HG02571 (cell line): ENCODE measurements around the gene CARS2.

Experiments used
- ATAC-seq: cut with Tn5 transposase; IDR thresholded peaks from one replicate; pipeline ENCODE4 v1.9.1; 2021; ENCODE audit warnings: mild to moderate bottlenecking, moderate library complexity; ENCODE audit not compliant: unreplicated experiment

Gene CARS2

DNA sequence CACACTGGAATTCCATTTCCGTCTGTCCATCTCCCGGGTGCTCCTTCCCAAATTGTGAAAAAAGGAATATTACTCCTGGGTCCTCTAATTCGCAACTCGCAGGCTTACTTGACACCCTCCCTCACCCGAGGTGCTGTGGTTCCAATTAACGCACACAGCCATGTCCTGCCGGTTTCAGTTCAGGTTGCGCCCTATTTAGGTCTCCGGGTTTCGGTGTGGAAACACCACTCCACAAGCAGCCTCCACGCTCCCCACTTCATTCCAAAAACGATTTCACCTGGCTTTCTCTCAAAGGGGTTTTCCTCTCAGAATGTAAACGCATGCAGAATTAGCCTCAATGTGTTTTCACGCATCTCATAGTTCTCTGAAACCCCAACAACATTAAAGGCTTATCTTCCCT, 52.6 kb downstream of the CARS2 start:
- ATAC-seq: no peak

DNA sequence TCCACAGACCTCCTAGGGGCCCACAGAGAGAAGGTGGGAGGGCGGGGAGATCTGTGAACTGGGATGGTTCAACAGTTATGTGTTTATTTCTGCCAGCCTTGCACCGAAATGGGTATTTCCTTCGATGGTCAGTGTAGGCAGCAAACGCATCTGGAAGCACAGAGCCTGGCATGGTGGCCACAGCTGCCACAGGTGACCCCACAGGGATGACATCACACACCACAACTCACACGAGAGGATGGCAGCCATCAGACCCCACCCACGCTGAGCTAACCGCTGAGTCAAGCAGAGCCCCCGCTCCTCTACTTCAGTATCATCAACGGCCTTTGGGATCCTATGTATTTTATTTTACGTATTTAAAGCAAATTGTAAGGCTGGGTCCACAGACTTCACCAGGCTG, 53.2 kb downstream of the CARS2 start:
- ATAC-seq: no peak

DNA sequence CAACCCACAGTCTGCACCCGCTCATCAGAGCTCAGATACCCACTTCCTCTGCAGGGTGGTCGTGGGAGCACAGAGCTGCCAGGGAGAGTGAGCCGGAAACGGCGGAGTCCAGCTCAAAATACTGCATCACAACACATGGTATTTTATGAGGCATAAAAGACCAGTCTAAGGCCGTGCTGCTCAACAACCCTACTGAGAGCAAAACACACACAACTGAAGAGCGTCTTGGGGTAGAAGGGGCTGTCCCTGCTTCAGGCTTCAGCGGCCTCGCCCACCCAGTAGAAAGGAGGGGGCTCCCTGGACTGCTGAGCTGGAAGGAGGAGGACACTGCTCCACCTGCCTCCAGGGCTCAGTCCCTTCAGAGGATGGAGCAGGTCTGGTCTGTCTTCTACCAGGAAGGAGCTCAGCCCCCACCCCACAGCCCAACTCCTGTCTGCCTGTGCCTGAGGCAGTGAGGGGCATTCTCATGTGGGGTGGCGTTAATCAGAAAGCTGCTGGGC, 53.6 kb downstream of the CARS2 start:
- ATAC-seq: no peak

DNA sequence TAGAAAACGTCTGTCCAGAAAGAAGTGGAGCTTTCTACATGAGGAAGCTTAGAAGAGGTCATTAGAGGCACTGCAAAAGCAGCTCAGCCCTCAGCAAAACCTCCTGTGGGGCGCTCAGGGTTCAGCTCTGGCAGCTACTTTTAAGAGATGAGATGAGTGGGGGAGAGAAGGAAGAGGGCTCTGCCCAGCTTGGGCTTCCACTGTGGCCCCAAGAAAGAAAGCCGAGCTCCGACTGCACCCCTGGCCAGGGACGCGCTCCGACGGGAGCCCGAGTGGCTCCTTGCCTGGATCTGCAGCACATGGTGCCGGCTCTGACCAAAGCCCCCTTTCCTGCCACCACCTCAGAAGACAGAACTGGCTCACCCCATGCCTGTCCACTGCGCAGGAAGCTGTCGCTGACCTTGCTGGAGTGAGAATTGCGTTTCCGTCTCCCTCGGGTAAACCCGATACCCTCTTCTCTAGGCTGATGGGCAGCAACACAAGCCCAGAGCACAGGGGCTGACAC, 54.1 kb downstream of the CARS2 start:
- ATAC-seq: no peak

DNA sequence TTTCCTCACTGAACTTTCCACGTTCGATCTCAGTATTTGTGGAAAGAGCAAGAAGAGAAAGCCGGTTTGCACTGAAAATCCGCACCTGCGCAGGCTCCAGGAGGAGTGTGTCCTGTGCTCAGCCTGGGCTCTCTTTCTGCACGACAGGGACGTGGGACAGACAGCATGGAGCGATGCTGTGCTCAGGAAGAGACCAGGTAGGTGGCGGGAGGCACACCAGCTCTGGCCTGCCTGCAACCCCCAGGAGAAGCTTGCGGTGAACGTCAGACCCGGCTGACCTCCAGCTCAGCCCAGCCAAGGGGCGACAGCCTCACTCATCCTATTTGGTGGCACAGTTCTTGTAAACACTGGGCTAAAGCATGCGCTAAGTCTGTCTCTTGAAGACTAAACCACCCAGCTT, 54.6 kb downstream of the CARS2 start:
- no peak for ATAC-seq

DNA sequence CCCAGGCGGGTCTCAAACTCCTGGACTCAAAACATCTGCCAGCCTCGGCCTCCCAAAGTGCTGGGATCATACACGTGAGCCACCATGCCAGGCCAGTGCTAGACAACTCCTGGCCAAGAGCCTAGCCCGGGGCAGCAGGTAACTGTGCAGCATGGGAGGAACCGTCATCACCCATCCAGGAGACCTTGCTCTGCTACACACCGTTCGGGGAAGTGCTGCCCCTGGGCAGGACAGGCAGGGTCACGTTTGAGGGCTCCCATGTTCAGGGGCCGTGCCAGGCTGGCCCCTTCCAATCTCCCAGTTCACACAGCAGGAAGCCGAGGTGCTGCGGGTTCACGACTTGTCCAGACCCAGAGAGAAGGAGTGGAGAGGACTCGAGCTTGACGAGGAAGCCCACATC, 55.5 kb downstream of the CARS2 start:
- no peak for ATAC-seq

DNA sequence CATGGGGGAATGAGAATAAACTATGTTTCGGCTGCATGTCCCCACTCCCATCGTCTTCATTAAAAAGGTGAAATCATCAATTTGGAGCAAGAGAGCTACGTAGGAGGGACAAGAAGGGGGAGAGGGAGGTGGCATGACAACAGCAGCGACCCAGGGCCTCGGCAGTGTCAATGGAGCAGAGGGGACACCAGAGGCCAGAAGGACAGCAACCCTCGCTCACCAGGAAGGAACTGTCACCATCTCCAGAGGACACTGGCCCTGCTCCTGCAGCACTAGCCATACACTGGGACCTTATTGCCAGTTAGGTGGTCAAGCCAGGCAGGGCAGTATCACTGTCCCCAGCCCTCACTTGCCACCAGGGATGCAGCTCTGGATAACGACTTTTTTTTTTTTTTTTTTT, 56.4 kb downstream of the CARS2 start:
- no peak for ATAC-seq

DNA sequence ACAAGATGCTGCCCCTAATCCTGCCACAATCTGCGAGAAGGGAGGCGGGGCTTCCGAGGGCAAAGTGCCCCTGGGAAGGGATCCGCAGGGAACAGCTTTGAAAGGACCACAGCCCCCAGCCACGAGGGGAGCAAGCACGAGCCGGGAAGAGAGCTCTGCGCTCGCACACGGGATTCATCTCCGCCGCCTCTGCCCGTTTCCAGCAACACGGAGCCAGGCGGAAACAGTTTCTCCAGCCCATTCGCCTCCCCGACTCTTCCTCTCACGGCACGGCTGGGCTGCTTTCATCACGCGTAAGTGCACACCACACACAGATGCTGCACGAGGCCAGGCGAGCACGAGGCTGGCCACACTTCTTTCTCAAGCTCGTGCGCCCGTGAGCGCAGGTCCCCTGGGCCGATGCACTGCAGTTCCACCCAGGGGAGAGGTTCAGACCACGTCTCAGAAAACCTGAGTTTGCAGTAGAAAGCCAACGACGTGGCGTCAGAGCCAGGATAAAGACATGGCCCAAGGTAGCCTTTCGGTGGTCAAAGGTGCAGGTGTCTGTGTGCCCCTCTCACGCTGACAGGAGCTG, 57.0 kb downstream of the CARS2 start:
- no peak for ATAC-seq

DNA sequence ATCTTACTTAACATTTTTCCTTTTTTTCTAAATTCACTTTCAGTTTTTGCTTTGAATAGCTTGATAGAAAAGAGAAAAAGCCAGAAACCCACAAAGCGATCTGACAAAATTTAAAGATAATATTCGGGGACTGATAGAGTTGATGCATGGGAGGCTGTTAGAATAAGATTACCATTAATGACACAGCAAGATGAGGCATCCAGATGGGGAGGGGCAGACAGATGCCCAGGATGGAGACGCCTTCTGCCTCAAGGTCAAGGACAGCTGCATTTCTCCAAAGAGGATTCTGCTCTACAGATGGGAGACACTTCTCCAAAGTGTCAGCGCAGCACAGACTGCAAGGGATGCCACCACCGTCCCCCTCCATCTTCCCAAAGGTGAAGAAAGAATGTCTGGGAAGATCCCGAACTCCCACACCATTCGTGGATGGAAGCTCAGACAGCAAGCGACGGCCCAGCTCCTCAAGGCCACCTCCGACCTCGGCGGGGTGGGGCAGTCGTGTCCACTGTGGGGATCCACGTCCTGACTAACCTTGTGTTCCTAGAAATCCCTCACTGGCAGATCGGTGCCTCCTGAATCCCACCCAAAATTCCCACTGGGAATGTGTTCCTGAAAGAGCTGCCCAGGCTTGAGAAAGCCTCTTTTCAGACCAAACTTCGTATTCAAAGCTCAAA, 57.6 kb downstream of the CARS2 start:
- no peak for ATAC-seq

DNA sequence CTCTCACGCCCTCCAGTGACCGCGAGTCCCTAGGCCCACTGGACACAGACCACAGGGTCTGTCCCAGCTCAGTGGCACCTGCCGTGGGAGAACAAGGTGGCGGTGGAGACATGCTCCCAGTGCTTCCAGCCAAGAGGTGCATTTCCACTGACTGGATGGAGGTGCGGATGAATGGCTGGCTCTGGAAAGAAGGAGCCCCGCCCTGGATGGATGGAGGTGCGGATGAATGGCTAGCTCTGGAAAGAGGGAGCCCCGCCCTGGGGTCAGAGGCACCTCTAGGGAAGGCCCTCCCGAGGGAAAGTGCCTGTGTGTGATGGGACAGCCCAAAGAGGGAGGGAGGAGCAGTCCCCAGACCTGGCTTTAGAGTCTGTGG, 58.6 kb downstream of the CARS2 start:
- no peak for ATAC-seq

DNA sequence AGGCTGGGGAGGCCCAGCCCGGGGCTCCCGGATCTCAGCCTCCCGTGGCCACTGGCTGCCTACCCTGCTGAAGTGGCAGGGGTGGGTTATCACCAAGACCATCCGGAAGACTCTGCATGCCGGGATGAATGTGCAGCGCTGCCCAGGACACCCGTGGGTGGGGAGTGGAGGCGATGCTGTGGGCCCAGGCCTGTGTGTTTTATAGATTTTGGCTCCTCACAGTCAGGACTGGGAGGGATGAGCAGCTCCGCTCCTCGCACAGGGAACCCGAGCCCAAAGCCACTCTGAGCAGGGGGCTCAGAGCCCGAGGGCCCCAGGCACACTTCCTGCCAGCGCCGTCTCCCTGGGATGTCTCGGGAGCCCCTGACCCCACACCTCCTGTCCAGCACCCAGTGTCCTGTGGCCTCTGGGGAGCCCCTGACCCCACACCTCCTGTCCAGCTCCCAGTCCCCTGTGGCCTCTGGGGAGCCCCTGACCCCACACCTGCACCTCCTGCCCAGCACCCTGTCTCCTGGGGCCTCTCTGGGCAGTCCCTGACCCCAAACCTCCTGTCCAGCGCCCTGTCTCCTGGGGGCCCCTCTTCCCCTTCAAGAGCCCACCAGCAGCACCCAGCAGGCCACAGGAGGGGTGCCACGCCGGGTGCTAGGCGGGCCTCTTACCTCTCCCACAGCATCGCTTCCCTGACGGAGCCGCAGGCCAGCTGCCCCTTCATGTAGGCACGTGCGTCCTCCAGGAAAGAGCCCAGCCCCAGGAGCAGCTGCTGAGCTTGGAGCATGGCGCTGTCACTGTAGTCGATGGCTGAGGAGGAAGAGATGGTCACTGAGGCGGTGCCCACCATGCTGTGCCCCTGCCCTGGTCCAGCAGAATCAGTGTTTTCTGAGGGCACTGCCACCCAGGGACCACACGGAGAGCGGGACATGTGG, 59.2 kb downstream of the CARS2 start:
- ATAC-seq: no peak

DNA sequence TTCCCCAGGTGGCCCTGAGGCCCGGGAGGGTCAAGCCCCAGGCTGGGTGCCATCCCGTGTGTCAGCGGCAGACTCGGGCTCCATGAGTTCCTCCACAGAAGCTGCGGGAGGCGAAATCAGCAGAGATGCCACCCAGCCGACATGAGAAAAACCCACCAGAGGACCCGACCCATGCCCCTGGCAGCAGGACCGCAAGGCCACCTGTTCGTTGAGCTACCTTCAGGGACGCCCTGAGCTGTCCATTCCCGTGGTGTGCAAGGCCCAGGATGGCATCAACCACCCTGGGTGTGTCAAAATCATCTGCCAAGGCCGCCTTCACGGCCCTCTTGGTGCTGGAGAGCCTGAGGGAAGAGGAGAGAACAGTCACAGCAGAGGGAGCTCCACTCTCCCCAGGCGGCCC, 60.2 kb downstream of the CARS2 start:
- no peak for ATAC-seq

DNA sequence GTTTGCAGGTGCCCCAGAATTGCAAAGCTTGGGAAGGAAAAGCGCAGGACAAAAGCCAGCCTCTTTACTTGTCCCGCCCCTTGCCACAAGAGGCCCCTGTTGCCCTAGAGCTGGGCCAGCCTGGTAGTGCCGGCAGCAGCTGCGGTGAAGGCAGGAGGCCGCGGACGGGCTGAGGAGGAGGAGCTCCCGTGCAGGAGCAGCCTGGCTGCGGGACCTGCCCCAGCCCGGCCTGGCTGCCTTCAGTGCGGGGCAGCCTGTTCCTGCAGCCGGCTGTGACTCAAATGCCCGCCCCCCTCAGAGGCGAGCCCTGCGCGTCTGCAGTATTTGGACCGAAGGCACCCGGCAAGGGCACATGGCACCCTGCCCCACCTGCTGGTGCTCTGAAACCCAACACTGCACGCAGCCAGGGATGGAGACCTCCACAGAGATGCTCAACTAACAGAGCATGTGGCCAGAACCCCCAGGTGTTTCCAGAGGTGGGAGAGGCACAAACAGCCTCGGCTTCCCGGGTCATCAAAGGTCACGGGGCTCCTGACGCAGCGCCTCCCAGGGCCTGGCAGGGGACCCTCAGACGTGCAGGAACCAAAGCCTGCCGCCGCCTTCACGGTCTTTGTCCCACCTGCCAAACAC, 60.9 kb downstream of the CARS2 start:
- peak; percentile 46 for ATAC-seq

DNA sequence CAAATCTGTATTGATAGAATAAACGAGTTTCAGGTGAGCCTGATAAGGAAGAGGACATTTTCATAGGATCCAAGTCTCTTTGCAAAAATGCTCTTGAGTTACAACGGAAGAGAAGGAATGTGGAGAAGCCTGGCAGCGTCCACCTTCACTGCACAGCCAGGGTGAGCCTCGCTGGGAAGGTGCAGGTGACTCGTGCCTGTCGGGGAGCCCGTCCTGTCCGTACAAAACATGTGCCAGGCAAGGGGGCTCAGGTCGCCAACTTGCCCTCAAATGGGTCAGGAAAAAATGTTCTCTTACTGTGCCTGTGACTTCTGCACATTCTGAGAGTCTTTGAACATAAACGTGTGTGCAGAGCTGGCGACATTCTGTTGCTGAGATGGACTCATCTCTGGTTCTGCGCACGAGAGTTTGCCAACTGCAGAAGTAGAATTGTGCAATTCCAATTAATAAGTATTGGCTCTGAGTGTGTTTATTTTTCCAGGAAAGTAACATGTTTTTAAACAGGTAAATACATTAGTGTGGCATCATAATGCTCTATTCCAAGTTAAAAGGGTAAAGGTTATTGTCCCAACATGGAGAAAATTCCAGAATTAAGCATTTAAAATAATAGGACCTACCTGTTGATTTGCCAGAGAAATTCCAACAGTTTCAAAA, 62.0 kb downstream of the CARS2 start:
- ATAC-seq: no peak

DNA sequence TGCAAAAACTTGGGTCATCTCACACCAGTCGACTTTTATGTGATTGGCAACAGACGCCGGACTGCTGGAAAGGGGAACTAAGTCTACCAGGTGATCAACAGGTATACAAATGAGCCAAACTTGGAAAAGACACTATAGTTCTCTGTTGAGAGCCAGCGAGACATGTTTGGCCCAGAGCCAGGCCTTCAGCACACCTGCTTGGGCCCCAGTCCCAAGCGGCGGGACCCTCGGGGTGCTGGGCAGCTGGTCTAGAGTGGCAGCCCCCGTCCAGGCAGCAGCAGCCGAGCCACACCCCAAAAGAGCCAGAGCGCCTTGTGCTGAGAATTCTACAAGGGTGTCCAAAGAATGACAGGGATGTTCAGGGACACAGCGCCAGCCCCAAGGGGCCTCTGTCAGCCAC, 62.6 kb downstream of the CARS2 start:
- ATAC-seq: no peak

DNA sequence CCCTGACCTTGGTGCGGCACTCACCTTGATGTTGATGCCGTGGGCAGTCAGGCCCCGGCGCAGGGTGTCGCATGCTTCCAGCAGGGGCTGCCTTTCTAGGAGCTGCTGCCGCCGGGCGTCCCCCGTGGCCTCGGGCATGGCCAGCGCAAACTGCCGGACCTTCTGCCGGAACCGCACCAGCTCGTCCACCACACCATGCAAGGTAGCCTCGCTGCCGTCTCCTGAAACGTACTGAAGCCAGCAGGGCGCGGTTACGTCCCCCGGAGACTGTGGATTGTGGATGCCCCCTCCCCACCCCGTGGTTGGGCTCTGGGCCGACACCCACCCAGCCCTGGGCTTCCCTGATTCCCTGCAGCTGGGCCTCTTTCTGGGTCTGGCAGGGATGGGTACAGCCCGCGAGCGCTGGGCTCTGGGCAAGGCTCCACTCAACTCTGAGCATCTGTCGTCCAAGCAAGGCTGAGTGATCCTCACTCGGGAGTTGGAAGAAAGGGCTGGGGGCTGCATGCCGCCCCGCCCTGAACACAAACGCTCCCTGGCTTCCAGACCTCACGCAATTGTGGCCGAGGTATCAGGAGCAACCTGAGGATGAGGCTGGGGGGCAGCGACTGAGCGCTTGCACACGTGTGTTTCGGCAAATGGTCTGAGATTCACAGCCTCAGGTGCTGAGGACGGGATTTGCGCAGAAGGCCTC, 63.5 kb downstream of the CARS2 start:
- no peak for ATAC-seq

DNA sequence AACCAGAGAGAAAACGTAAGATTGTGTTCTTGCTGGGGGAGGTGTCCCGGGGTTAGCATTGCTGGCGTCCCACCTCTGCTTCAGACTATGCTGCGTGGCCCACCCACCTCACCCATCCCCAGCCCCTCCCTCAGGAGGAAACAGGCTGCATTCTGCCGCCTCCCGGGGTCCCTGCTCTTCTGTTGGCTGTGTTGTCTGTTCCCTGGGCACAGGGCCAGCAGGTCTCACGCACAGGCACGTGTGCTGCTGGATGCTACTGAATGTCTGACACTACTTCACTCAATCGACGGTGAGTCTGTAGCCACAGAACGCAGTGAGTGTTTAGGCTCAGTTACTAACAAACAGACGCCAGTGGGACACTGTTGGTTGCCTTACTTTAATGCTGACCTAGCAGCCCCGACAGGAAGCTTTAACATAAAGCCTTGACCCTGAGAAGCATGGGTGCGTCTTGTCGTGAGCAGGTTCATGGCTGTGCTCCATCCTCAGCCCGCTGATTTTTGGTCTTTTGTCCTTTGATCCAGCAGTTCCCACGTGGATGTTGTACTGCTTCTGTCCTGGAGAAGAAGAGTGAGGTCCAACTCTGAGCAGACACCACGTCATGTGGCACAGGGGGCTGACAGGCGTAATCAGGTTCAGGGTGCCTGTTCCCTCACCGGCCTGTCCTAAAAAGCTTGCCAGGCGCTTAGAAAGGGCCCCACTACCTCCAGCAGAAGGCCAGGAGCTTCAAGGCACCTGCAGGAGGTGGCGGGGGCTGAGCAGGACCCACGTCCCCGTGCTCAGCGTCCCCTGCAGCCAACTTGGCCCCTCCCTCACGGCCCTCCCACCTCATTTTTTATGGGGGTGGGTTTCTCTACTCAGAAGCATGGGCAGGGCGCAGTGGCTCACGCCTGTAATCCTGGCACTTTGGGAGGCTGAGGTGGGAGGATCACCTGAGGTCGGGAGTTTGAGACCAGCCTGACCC, 64.6 kb downstream of the CARS2 start:
- ATAC-seq: no peak

DNA sequence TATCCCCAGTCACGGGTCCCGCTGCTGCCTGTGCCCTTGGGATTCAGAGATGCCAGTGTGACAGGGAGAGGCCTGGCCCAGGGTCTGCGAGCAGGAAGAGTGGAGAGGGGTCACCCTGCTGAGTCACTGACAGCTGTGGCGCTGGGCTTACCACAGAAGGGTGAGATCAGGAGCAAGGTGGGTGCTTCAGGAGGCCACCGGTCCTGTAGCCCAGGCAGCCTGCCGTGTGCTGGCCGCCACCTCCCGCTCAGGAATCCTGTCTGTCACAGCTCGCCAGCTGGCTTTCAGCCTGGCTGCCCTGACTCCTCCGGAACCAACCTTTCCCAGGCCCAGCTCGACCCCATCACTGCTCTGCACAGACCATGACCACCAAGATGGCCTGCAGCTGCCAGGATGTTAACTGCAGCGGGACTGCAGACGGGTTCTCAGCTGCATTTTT, 65.3 kb downstream of the CARS2 start:
- no peak for ATAC-seq

DNA sequence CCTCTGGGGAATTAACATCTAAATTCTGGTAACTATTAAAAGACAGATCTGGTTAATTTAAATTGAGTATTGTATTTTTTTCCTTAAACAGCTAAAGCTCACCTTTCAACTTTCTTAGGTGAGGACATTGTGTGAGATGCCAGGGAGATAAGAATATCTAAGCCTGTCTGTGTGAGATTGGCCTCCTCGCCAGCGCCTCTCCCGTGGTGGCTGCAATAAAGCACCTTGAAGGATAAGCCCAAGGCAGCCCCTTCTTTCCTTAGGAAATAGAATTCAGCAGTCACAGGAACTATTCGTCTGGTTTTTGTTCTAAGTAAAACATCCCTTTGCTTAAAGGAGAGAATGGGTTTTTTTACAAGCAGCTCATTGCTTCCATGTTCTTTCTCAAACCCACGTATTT, 66.0 kb downstream of the CARS2 start:
- no peak for ATAC-seq
